ENCODE results near the gene CLNS1A.

- no peak for TF ChIP-seq POLR2A (IDR thresholded peaks at IDR 0.05)
- TF ChIP-seq CTCF (IDR thresholded peaks at IDR 0.05): no peak
Observed at GRCh38 chr11:77592727-77593126, 44.9 kb downstream of the CLNS1A start.

Measured in heart left ventricle (tissue), 13 donors.